ENCODE measurements around the gene BCAS3.
"Not testable (repeated sequence)": the region's sequence is repeated elsewhere in the genome, so short reads cannot be mapped to it uniquely, and the experiment has no call there.

Gene BCAS3

GRCh38 chr17:60968266-60968665, 290.6 kb downstream of the BCAS3 start:
- DNase-seq (ENCODE audit: low read depth): no peak
- no peak overlapping the region for H3K4me3 ChIP-seq (ENCODE audit: control insufficient read depth, low read depth, low read length)
- TF ChIP-seq, protein P1, sequence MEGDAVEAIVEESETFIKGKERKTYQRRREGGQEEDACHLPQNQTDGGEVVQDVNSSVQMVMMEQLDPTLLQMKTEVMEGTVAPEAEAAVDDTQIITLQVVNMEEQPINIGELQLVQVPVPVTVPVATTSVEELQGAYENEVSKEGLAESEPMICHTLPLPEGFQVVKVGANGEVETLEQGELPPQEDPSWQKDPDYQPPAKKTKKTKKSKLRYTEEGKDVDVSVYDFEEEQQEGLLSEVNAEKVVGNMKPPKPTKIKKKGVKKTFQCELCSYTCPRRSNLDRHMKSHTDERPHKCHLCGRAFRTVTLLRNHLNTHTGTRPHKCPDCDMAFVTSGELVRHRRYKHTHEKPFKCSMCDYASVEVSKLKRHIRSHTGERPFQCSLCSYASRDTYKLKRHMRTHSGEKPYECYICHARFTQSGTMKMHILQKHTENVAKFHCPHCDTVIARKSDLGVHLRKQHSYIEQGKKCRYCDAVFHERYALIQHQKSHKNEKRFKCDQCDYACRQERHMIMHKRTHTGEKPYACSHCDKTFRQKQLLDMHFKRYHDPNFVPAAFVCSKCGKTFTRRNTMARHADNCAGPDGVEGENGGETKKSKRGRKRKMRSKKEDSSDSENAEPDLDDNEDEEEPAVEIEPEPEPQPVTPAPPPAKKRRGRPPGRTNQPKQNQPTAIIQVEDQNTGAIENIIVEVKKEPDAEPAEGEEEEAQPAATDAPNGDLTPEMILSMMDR (IDR thresholded peaks at IDR 0.05; ENCODE audit: control insufficient read depth, insufficient read depth, low read depth, low read length, missing control alignments): no peak

GRCh38 chr17:60969500-60970037, 291.9 kb downstream of the BCAS3 start:
- H3K4me3 ChIP-seq (ENCODE audit: control insufficient read depth, low read depth, low read length): no peak overlapping the region
- no peak for DNase-seq (ENCODE audit: low read depth)
- TF ChIP-seq, protein P1 (IDR thresholded peaks at IDR 0.05; ENCODE audit: control insufficient read depth, insufficient read depth, low read depth, low read length, missing control alignments): no peak

DNA sequence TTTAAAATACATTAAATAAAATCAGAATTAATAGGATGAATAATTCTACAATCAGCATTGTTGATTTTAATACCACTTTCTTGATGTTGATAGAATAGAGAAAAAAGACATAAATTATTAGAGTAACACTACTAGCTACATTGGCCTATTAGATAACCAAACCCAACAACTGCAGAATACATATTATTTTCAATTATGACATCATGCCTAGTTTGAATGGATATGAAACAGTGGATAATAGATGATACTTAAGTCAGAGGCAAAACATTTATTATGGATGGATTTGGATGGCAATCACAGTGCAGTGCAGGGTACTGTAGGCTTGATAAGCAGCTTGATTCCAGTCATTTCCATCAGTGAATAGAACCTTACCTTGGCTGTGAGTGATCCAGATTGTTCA, 293.1 kb downstream of the BCAS3 start:
- no peak overlapping the region for H3K4me3 ChIP-seq (ENCODE audit: control insufficient read depth, low read depth, low read length)
- TF ChIP-seq, protein P1 (IDR thresholded peaks at IDR 0.05; ENCODE audit: control insufficient read depth, insufficient read depth, low read depth, low read length, missing control alignments): no peak
- DNase-seq (ENCODE audit: low read depth): no peak

DNA sequence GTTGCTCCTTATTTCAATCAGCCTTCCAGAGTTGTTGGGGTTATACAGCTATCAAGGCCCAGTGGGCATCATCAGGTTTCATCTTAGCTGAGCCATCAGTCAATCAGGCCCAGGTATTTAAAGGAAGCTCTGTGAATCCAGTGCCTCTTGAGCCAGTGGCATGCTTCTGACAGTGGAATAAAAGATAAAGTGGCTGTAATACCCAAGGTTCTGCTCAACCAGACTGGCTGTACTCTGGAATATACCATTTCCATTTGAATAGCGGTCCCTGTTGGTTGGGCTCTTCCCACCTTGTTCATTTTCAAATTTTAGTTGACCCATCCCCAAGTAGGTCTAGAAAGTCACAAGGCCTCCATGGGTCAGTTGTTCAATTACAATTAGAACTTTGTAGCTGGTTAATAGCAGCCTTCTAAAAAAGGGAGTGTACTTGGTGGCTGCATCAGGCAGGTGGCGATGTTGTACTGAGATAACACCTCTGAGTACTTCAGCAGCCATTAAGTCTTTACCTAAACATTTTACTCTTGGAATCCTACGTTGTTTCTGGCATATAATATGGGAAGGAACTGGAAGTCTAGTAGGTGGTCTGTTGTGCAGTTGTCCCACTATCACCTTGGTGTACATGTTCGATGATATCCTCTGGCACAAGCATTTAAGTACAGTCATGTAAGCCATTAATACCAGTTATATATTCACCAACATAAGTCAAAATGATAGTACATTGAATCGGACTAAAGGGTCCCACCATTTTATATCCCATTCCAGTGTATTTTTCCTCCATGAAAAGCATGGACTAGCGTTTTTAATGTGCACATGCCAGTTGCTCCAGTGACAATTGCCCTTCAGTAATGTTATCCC, 294.1 kb downstream of the BCAS3 start:
- TF ChIP-seq, protein P1 (IDR thresholded peaks at IDR 0.05; ENCODE audit: control insufficient read depth, insufficient read depth, low read depth, low read length, missing control alignments): peak; percentile 69
- DNase-seq (ENCODE audit: low read depth): peak; percentile 24
- H3K4me3 ChIP-seq (ENCODE audit: control insufficient read depth, low read depth, low read length): no peak overlapping the region

DNA sequence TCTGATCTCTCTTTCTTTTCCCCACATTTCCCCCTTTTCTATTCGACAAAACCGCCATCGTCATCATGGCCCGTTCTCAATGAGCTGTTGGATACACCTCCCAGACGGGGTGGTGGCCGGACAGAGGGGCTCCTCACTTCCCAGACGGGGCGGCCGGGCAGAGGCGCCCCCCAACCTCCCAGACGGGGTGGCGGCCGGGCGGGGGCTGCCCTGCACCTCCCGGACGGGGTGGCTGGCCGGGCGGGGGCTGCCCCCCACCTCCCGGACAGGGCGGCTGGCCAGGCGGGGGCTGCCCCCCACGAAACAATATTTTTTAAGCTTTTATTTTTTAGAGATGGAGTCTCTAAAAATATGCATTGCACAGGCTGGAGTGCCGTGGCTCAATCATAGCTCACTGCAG, 299.2 kb downstream of the BCAS3 start:
- H3K4me3 ChIP-seq (ENCODE audit: control insufficient read depth, low read depth, low read length); DNase-seq (ENCODE audit: low read depth): not testable (repeated sequence)

GRCh38 chr17:60989379-60989778, 311.7 kb downstream of the BCAS3 start:
- TF ChIP-seq, protein P1 (IDR thresholded peaks at IDR 0.05; ENCODE audit: control insufficient read depth, insufficient read depth, low read depth, low read length, missing control alignments): no peak
- H3K4me3 ChIP-seq (ENCODE audit: control insufficient read depth, low read depth, low read length): no peak overlapping the region
- DNase-seq (ENCODE audit: low read depth): no peak

- TF ChIP-seq, protein P1 (IDR thresholded peaks at IDR 0.05; ENCODE audit: control insufficient read depth, insufficient read depth, low read depth, low read length, missing control alignments): no peak
- DNase-seq (ENCODE audit: low read depth): no peak
- H3K4me3 ChIP-seq (ENCODE audit: control insufficient read depth, low read depth, low read length): no peak overlapping the region
Measured at GRCh38 chr17:60989846-60990245, 312.2 kb downstream of the BCAS3 start.
